Urinary bladder (tissue), 4 donors: ENCODE measurements around the gene MDH1. TPM values are rescaled to one million over a fixed set of nuclear protein-coding genes. Genes with fewer than 3 reads are reported as not detected.

Experiments used
- DNase-seq: peaks from one replicate; pipeline ENCODE4 v3.0.0-alpha.2; 2015; ENCODE audit errors: extremely low spot score
- H3K27ac ChIP-seq: one replicate; pipeline ENCODE4 v1.5.1; 2013; ENCODE audit warnings: low read depth, mild to moderate bottlenecking, moderate library complexity
- H3K36me3 ChIP-seq: one replicate; pipeline ENCODE4 v1.6.1; 2013; ENCODE audit warnings: mild to moderate bottlenecking, moderate library complexity; ENCODE audit not compliant: insufficient read depth
- H3K4me1 ChIP-seq: one replicate; pipeline ENCODE4 v1.6.1; 2013; ENCODE audit warnings: mild to moderate bottlenecking, moderate library complexity; ENCODE audit not compliant: insufficient read depth
- H3K4me3 ChIP-seq: one replicate; pipeline ENCODE4 v1.5.1; 2013; ENCODE audit warnings: low read depth, low read length
- WGBS: extraction: QIAGEN DNeasy Blood & Tissue Kit; methylation state at CpG from one replicate; pipeline ENCODE4 v1.1.7; 2013; 5-methylcytosine and 5-hydroxymethylcytosine counted together
- polyA plus RNA-seq: library from polyadenylated mRNA; stranded (reverse); fragments of 200-250 nt; gene quantifications from one replicate; pipeline ENCODE4 v1.2.3, GENCODE V29; 2013
- total RNA-seq: library from RNA; depleted of rRNA; stranded (reverse); fragments of >200 nt; gene quantifications from one replicate; pipeline ENCODE4 v1.2.3, GENCODE V29; 2014
- donor health status: healthy with polysubstance abuse.
- donor health status: healthy.

Gene MDH1
- total and polyA plus RNA-seq, 2 donors, result 147 to 192 TPM

DNA sequence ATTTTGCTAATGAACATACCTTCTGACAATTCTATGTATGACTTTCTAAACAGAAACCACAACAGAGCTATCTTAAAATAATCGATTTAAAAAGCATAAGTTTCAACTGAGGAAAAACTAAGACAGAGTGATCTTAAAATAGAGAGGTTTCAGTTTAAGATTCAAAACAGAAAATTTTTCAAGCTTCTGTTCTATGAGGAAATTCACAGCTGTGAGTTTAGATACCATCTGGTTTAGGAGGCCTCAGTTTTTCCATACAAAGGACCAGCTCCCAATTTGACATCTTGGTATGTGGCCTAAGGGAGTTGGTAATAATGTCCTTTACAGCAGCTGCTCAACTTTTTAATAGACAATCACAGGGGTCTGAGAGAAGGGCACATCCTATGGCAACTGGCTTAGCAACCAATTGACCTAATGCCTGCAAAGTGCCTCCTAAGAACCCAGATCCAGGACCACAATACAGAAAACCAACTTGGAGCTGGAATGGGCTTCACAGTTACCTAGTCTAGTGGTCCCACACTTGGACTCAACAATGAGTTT is 39.7 kb downstream of the MDH1 start:
- no peak overlapping the region for H3K4me3 ChIP-seq
- no peaks in the 10 kb centered on the region for H3K4me1 ChIP-seq
- 96% methylated on average over 1 of the region's 1 CpG for WGBS
- no peaks in the 10 kb centered on the region for H3K36me3 ChIP-seq
- DNase-seq, result no peak
- no peak overlapping the region for H3K27ac ChIP-seq

- WGBS, result 32% methylated on average over 1 of the region's 1 CpG
- Histone ChIP-seq H3K36me3 (no peaks in the 10 kb centered on the region), H3K4me3 (no peak overlapping the region), H3K4me1 (no peaks in the 10 kb centered on the region), H3K27ac (no peak overlapping the region)
- no peak for DNase-seq
Measured at GRCh38 chr2:63631501-63631900, 42.7 kb downstream of the MDH1 start.

GRCh38 chr2:63632382-63632781 is 43.6 kb downstream of the MDH1 start:
- no peak overlapping the region for H3K27ac ChIP-seq
- H3K4me1 ChIP-seq, result no peaks in the 10 kb centered on the region
- WGBS, result 91% methylated on average over 2 of the region's 2 CpGs
- H3K36me3 ChIP-seq, result no peaks in the 10 kb centered on the region
- no peak for DNase-seq
- H3K4me3 ChIP-seq, result no peak overlapping the region

- H3K27ac ChIP-seq, result no peak overlapping the region
- no peaks in the 10 kb centered on the region for H3K36me3 ChIP-seq
- DNase-seq, result no peak
- WGBS, result 94% methylated on average over 1 of the region's 1 CpG
- H3K4me3 ChIP-seq, result no peak overlapping the region
- H3K4me1 ChIP-seq, result no peaks in the 10 kb centered on the region
Measured at GRCh38 chr2:63639344-63639743, 50.6 kb downstream of the MDH1 start.

DNA sequence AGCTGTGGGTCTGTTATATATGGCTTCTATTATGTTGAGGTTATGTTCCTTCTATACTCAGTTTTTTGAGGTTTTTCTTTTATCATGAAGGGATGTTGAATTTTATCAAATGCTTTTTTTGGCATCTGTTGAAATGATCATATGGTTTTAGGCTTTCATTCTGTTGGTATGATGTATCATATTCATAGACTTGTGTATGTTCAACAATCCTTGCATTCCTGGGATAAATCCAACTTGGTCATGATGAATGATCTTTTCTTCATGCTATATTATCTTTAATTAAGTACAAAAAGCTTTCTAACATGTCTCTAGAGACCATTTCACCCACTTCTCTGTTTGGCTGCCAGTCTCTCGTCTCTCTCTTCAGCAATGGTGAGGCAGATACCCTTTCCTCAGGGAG is 54.2 kb downstream of the MDH1 start:
- H3K4me1 ChIP-seq, result no peaks in the 10 kb centered on the region
- no peak overlapping the region for H3K4me3 ChIP-seq
- 89% methylated on average over 1 of the region's 1 CpG for WGBS
- no peak overlapping the region for H3K27ac ChIP-seq
- no peak for DNase-seq
- no peaks in the 10 kb centered on the region for H3K36me3 ChIP-seq

- 85% methylated on average over 1 of the region's 1 CpG for WGBS
- Histone ChIP-seq H3K4me1 (no peaks in the 10 kb centered on the region), H3K36me3 (no peaks in the 10 kb centered on the region), H3K4me3 (no peak overlapping the region), H3K27ac (no peak overlapping the region)
- DNase-seq, result no peak
Measured at GRCh38 chr2:63643486-63643885, 54.7 kb downstream of the MDH1 start.

GRCh38 chr2:63648632-63649031 is 59.9 kb downstream of the MDH1 start:
- Histone ChIP-seq H3K36me3 (no peaks in the 10 kb centered on the region), H3K4me1 (no peaks in the 10 kb centered on the region), H3K4me3 (no peak overlapping the region), H3K27ac (no peak overlapping the region)
- DNase-seq, result no peak
- WGBS, result 78% methylated on average over 2 of the region's 2 CpGs

- Histone ChIP-seq H3K4me3 (no peak overlapping the region), H3K27ac (no peak overlapping the region), H3K36me3 (no peaks in the 10 kb centered on the region), H3K4me1 (no peaks in the 10 kb centered on the region)
- DNase-seq, result no peak
- WGBS, result 93% methylated on average over 1 of the region's 1 CpG
Measured at GRCh38 chr2:63649829-63650228, 61.1 kb downstream of the MDH1 start.

DNA sequence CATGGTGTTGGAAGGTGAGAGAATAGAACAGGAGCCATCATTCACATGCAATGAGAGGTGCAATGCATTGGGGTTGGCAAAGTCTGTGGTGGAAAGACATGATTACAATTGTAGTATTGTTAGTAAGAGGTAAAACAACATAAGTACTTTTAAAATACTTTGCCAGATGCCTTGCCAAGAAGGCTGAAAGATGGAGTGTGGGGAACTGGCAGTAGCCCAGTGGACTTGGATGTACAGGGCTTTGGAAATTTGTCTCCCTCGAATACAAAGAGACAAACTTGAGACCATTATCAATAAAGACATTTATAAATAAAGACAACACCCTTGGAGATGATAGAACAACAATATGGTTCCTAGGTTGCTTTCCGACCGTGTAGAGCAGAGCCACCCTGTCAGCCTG is 62.0 kb downstream of the MDH1 start:
- Histone ChIP-seq H3K27ac (no peak overlapping the region), H3K4me1 (no peaks in the 10 kb centered on the region), H3K36me3 (no peaks in the 10 kb centered on the region), H3K4me3 (no peak overlapping the region)
- no peak for DNase-seq
- WGBS, result 65% methylated on average over 3 of the region's 3 CpGs

- DNase-seq, result no peak
- no peak overlapping the region for H3K27ac ChIP-seq
- no peak overlapping the region for H3K4me3 ChIP-seq
- no peaks in the 10 kb centered on the region for H3K4me1 ChIP-seq
- 80% methylated on average over 3 of the region's 3 CpGs for WGBS
- no peaks in the 10 kb centered on the region for H3K36me3 ChIP-seq
Measured at GRCh38 chr2:63651356-63651755, 62.6 kb downstream of the MDH1 start.

GRCh38 chr2:63651861-63652651 is 63.3 kb downstream of the MDH1 start:
- WGBS, result 58% methylated on average over 4 of the region's 4 CpGs
- Histone ChIP-seq H3K4me1 (no peaks in the 10 kb centered on the region), H3K4me3 (no peak overlapping the region), H3K36me3 (no peaks in the 10 kb centered on the region), H3K27ac (no peak overlapping the region)
- DNase-seq, result no peak

- no peak for DNase-seq
- Histone ChIP-seq H3K36me3 (no peaks in the 10 kb centered on the region), H3K27ac (no peak overlapping the region), H3K4me3 (no peak overlapping the region), H3K4me1 (no peaks in the 10 kb centered on the region)
- WGBS, result 64% methylated on average over 2 of the region's 2 CpGs
Measured at GRCh38 chr2:63652652-63652985, 63.9 kb downstream of the MDH1 start.

GRCh38 chr2:63654959-63655358 is 66.2 kb downstream of the MDH1 start:
- Histone ChIP-seq H3K27ac (no peak overlapping the region), H3K4me1 (no peaks in the 10 kb centered on the region), H3K4me3 (no peak overlapping the region), H3K36me3 (no peaks in the 10 kb centered on the region)
- DNase-seq, result no peak
- 80% methylated on average over 1 of the region's 1 CpG for WGBS
